GM23338 (cell line): Measurements from ENCODE around the gene CCR7.

Experiments
- CTCF ChIP-seq, 2 experiments: fragments of 200-600 bp in 1 of 2; sonication (generic) in 1 of 2; conservative IDR thresholded peaks; 2 replicates each; pipeline versions ENCODE4 v1.5.1 to v1.6.1; 2016 to 2017; ENCODE audit warnings: antibody characterized with exemption in 2 of 2, low read depth in 2 of 2, mild to moderate bottlenecking in 2 of 2, moderate library complexity in 1 of 2
- EZH2 ChIP-seq: fragments of 200-600 bp; sonication (generic); IDR thresholded peaks from one replicate; pipeline ENCODE4 v1.8.0; 2017; ENCODE audit warnings: antibody characterized with exemption, mild to moderate bottlenecking, low read depth; ENCODE audit not compliant: unreplicated experiment
- JUNB ChIP-seq: IDR thresholded peaks from one replicate; pipeline ENCODE4 v1.6.1; 2016; ENCODE audit warnings: antibody characterized with exemption; ENCODE audit not compliant: unreplicated experiment
- POLR2AphosphoS5 ChIP-seq: IDR thresholded peaks from 2 replicates; pipeline ENCODE4 v1.6.1; 2016; ENCODE audit warnings: antibody characterized with exemption, low read depth
- REST ChIP-seq: IDR thresholded peaks from one replicate; pipeline ENCODE4 v1.6.1; 2018; ENCODE audit warnings: antibody characterized with exemption; ENCODE audit not compliant: unreplicated experiment

GRCh38 chr17:40545660-40546059 lies 19.6 kb downstream of the CCR7 start:
- TF ChIP-seq CTCF (conservative IDR thresholded peaks at IDR 0.05; ENCODE audit: low read depth in 2 of 2) (no peak), POLR2AphosphoS5 (no peak), REST (no peak), EZH2 (no peak), JUNB (no peak)
